Activated CD4-positive, CD25-positive, alpha-beta regulatory T cell treated with anti-CD3 and anti-CD28 coated beads, Interleukin-2, amount 50 U/mL, for 16 hours (primary cell): ENCODE data around the gene CFAP53.

Source experiments
- DNase-seq: peaks from one replicate; pipeline ENCODE4 v3.0.0-alpha.2; 2020; ENCODE audit warnings: low read depth, low spot score

CFAP53 gene

GRCh38 chr18:50194631-50195532, 71.4 kb downstream of the CFAP53 start, which contains the start of gene MYO5B:
TSS of gene MYO5B (minus strand) at chr18:50195147. CDS start at chr18:50194793, 354 bp downstream.
- no peak for DNase-seq

GRCh38 chr18:50193796-50194630, 72.3 kb downstream of the CFAP53 start:
- no peak for DNase-seq

GRCh38 chr18:50192995-50193795, 73.1 kb downstream of the CFAP53 start:
- DNase-seq: no peak

GRCh38 chr18:50190926-50191325, 75.4 kb downstream of the CFAP53 start:
- no peak for DNase-seq

GRCh38 chr18:50190236-50190635, 76.1 kb downstream of the CFAP53 start:
- no peak for DNase-seq

GRCh38 chr18:50189160-50189559, 77.1 kb downstream of the CFAP53 start:
- DNase-seq: no peak

GRCh38 chr18:50188652-50189051, 77.6 kb downstream of the CFAP53 start:
- DNase-seq: no peak

- no peak for DNase-seq
These were observed 78.6 kb downstream of the CFAP53 start for GRCh38 chr18:50187659-50188058.

- no peak for DNase-seq
These were observed 79.9 kb downstream of the CFAP53 start for GRCh38 chr18:50186385-50186784.

GRCh38 chr18:50183556-50183955, 82.7 kb downstream of the CFAP53 start:
- DNase-seq: no peak

- DNase-seq: no peak
These were observed 83.8 kb downstream of the CFAP53 start for GRCh38 chr18:50182511-50182910.

- no peak for DNase-seq
These were observed 84.7 kb downstream of the CFAP53 start for GRCh38 chr18:50181590-50181989.

- DNase-seq: no peak
These were observed 86.8 kb downstream of the CFAP53 start for GRCh38 chr18:50179465-50179864.

- no peak for DNase-seq
These were observed 88.9 kb downstream of the CFAP53 start for GRCh38 chr18:50177294-50177992.
